Measurements from ENCODE around the gene CIC.

The CIC gene

GRCh38 chr19:42290136-42290522, 21.1 kb downstream of the CIC start:
- no peak for FAIRE-seq

- no peak for FAIRE-seq
These were observed 21.7 kb downstream of the CIC start for GRCh38 chr19:42290523-42291434.

- FAIRE-seq: no peak
These were observed 22.4 kb downstream of the CIC start for GRCh38 chr19:42291435-42291810.

- no peak for FAIRE-seq
These were observed 23.2 kb downstream of the CIC start for GRCh38 chr19:42292042-42292960.

DNA sequence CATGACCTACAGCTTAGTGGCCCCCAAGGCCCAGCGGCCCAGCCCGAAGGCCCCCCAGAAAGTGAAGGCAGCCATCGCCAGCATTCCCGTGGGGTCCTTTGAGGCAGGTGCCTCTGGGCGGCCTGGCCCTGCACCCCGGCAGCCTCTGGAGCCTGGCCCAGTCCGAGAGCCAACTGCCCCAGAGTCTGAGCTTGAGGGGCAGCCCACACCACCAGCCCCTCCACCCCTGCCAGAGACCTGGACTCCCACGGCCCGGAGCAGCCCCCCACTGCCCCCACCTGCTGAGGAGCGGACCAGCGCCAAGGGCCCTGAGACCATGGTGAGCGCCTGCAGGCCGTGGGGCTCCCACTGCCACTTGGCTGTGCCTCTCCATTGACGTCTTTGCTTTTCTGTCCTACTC, 23.9 kb downstream of the CIC start:
- FAIRE-seq: no peak

GRCh38 chr19:42293540-42293939, 24.5 kb downstream of the CIC start:
- no peak for FAIRE-seq

DNA sequence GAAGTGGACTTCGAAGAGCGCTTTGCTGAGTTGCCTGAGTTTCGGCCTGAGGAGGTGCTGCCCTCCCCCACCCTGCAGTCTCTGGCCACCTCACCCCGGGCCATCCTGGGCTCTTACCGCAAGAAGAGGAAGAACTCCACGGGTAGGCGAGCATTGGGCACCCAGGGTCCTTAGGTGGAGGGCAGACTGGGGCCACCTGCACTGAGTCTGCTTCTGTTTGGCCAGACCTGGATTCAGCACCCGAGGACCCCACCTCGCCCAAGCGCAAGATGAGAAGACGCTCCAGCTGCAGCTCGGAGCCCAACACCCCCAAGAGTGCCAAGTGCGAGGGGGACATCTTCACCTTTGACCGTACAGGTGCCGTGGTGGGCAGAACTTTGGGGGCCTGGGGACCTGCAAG, 24.9 kb downstream of the CIC start:
- no peak for FAIRE-seq

DNA sequence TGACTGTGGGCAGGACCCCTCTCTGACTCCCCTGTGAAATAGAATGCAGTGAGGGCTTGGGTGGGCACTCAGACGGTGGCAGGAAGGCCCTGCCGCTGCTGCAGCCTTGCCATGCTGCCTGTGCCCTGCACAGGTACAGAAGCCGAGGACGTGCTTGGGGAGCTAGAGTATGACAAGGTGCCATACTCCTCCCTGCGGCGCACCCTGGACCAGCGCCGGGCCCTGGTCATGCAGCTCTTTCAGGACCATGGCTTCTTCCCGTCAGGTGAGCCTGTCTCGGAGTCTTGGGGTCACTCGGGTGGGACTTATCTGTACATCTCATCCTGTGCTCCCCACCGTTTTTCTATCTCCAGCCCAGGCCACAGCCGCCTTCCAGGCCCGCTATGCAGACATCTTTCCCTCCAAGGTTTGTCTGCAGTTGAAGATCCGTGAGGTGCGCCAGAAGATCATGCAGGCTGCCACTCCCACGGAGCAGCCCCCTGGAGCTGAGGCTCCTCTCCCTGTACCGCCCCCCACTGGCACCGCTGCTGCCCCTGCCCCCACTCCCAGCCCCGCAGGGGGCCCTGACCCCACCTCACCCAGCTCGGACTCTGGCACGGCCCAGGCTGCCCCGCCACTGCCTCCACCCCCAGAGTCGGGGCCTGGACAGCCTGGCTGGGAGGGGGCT, 25.6 kb downstream of the CIC start:
- no peak for FAIRE-seq

DNA sequence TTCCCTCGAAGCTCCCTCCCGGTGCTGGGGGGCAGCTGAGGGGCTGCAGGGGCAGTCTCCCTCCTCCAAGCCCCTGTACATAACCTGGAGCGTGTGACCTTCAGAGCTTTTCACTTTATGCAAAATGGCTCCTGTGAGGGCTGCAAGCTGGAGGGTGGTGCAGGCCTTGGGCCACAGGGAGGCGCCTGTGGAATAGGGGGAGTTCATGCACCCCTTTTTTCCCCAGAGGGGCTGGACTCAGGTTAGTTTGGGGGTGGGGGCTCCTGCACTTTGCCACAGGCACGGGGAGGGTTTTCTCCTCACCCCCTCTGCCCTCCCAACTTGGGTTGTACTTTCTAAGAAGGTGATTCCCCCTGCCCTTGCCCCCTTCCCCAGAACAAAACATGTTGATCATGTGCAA, 26.3 kb downstream of the CIC start:
- no peak for FAIRE-seq

- no peak for FAIRE-seq
These were observed 26.9 kb downstream of the CIC start for GRCh38 chr19:42295831-42296525.

DNA sequence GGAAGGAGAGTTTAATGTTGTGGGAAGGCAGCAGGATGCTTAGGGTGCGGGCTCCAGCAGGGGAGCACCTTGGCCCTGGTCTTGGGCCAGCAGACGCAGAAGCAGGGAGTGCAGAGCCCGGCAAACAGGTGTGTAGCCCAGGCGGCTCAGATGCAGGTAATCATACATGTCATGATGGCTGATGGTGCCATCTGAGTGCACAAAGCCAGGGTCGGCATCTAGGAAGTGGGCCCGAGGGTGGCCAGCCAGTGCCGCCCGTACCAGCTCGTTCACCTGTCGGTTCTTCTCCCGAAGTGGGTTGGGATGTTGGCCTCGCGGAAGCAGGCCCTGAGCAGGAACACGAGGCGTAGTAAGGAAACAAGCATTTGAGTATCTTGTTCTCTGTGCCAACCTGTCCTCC, 28.0 kb downstream of the CIC start:
- no peak for FAIRE-seq

DNA sequence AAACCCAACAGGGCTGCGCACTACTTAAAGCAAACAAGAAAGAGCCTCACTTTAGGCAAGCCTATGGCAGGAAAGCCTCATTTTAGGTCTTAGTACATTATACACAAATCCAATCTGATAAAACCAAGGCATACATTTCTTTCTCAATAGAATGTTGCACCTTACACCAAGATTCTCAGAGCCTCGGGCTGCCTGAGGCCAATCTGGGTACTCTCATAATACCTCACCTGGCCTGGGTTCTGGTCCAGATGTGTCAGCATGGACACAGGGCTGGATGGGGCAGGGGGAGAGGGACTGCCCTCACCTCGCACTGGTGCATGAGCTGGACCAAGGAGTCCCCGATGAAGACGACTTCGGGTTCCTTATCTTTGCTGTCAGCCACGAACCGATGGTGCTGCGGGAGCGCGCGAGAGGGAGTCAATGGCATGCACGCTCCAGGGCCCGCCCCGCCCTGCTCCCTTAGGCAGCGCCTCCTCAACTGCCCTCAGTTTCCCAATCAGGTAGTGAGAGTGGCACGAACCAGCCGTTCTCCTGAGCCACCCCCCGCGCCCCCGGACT, 32.7 kb downstream of the CIC start, which contains the start of gene PRR19:
PRR19 (plus strand) TSS at position 487 of the 558 bp plus-strand sequence. CDS start 7,453 bp downstream, outside the sequence.
- no peak for FAIRE-seq

- no peak for FAIRE-seq
These were observed 34.0 kb downstream of the CIC start for GRCh38 chr19:42303101-42303464.

DNA sequence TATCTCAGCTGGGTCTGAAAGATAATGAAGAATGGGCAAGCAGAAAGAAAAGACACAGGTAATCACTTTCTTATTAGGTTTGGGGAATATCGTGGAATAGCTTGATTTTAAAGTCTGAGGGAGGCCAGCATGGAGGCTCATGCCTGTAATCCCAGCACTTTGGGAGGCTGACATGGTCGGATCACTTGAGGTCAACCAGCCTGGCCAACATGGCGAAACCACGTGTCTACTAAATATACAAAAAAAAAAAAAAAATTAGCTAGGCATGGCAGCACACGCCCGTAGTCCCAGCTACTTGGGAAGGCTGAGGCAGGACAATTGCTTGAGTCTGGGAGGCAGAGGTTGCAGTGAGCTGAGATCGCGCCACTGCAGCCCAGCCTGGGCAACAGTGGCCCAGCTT, 34.8 kb downstream of the CIC start:
- FAIRE-seq: no peak

- no peak for FAIRE-seq
These were observed 37.6 kb downstream of the CIC start for GRCh38 chr19:42306646-42307045.

DNA sequence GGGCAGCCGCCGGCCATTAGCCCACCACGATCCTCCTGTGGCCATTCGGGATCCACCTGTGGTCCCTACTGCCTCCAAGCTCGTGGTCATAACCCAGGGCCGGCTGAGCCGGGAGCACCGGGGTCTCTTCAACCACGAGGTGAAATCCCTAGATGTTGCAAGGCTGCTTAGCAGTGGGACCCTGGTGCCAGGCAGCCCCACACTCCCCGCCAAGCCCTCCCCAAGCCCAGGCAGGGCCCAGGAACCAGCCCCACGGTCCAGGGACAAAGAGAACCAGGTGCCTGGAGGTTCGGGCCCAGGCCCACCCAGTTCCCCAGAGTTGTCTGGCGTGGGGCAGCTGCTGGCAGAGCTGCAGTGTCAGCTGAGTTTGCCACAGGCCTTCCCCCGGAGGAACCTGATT, 40.6 kb downstream of the CIC start:
- FAIRE-seq: no peak

- no peak for FAIRE-seq
These were observed 42.6 kb downstream of the CIC start for GRCh38 chr19:42311657-42312056.

- FAIRE-seq: no peak
These were observed 43.3 kb downstream of the CIC start for GRCh38 chr19:42312370-42312769.

DNA sequence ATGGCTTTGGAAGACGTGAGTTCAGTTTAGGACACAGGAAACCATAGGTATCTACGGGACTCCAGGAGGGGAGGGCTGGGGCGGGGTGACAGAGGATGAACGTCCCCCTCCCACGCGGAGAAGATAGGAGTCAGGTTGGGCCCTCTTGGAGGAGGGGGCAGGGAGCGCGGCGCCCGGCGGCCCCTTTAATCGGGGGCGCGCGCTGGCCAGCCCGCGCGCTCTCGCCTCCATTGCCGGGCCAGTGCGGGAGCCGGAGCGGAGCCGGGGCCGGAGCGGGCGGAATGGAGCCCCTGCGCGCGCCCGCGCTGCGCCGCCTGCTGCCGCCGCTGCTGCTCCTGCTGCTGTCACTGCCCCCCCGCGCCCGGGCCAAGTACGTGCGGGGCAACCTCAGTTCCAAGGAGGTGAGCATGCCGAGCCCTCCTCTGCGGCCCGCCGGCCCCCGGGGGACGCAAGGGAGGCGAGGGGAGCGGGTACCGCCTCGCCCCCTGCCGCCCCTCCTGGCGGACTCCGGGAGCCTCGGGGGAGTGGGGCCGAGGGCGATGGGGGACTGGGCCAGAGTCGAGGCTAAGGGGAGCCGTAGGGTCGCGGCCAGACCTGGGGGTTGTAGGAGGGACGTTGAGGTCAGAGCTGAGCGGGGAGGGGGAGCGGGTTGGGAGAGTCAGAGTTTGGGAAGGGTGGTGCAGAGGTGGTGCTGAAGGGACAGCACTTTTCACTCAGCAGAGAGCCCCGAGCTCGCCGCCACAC, 44.2 kb downstream of the CIC start, which contains the start of gene TMEM145:
TMEM145 (plus strand) TSS at position 214 of the 744 bp plus-strand sequence; CDS start at position 282, 68 bp downstream.
- no peak for FAIRE-seq

DNA sequence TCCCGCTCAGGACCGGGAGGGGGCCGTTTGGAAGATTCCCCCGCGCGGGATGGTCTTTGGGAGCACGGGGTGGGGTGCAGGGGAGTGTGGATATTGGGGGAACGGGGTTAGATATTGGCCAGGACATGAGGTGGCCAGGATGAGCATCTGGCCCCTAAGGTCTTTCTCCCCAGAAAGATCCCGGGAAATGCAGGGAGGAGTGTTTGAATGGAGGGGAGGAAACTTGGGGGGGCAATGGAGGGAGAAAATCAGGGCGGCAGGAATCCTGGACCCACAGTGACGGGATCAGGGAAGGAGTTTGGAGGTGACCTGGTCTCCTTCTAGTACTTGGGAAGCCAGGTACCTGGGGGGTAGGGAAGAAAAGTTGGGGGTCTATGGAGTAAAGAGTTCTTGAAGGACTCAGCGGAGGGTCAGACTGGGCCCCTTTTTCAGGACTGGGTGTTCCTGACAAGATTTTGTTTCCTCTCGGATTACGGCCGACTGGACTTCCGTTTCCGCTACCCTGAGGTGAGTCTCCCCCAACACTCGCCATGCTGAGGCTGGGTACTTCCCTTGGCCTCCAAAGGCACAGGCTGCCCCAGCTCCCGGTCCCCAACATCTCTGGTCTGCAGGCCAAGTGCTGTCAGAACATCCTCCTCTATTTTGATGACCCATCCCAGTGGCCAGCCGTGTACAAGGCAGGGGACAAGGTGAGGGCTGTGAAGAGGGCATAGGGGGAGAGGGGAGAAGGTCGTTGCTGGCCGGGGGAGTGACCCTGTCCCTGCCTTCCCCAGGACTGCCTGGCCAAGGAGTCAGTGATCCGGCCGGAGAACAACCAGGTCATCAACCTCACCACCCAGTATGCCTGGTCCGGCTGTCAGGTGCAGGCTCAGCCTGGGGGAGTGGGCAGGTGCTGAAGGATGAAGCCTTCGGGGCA, 45.0 kb downstream of the CIC start:
- no peak for FAIRE-seq
